Aorta (tissue), 5 donors: ENCODE measurements around the gene ZNF793. TPM values are rescaled to one million over a fixed set of nuclear protein-coding genes. Genes with fewer than 3 reads are reported as not detected.

Experiments used
- ATAC-seq: fragments of 200-7000 bp; cut with Tn5 transposase; one replicate; pipeline ENCODE4 v1.9.1; 2022; ENCODE audit warnings: moderate library complexity; ENCODE audit not compliant: low FRiP score
- DNase-seq, 2 donors: peaks; one replicate each; pipeline ENCODE4 v3.0.0-alpha.2; 2020
- H3K27ac ChIP-seq, 2 donors: one replicate each; pipeline ENCODE4 v1.5.1; 2013; ENCODE audit warnings: low read length in 2 of 2, mild to moderate bottlenecking in 2 of 2, moderate library complexity in 2 of 2, control low read depth in 1 of 2, inconsistent platforms in 1 of 2, low read depth in 1 of 2
- H3K27me3 ChIP-seq, 2 donors: one replicate each; pipeline ENCODE4 v1.6.1; 2013; ENCODE audit warnings: control low read depth in 1 of 2, low read length in 1 of 2, mild to moderate bottlenecking in 1 of 2, moderate library complexity in 1 of 2; ENCODE audit not compliant: insufficient read depth in 2 of 2, control insufficient read depth in 1 of 2
- H3K36me3 ChIP-seq, 2 donors: one replicate each; pipeline ENCODE4 v1.6.1; 2013; ENCODE audit warnings: control low read depth in 1 of 2, low read length in 1 of 2, mild to moderate bottlenecking in 1 of 2; ENCODE audit not compliant: insufficient read depth in 2 of 2, control insufficient read depth in 1 of 2
- H3K4me1 ChIP-seq, 2 donors: one replicate each; pipeline ENCODE4 v1.6.1; 2013; ENCODE audit warnings: low read length in 2 of 2, control low read depth in 1 of 2, mild to moderate bottlenecking in 1 of 2, moderate library complexity in 1 of 2; ENCODE audit not compliant: insufficient read depth in 2 of 2, control insufficient read depth in 1 of 2
- H3K4me3 ChIP-seq, 2 donors: one replicate each; pipeline ENCODE4 v1.5.1; 2013; ENCODE audit warnings: low read length in 2 of 2, control low read depth in 1 of 2, mild to moderate bottlenecking in 1 of 2
- H3K9me3 ChIP-seq: one replicate; pipeline ENCODE4 v1.6.1; 2013; ENCODE audit warnings: mild to moderate bottlenecking, low read length; ENCODE audit not compliant: control insufficient read depth
- WGBS, 2 donors: extraction: QIAGEN DNeasy Blood & Tissue Kit; methylation state at CpG; one replicate each; pipeline ENCODE4 v1.1.7; 2013; 5-methylcytosine and 5-hydroxymethylcytosine counted together
- intact Hi-C, 2 donors: fragments of 100-400 bp; cut with DNase I; formaldehyde crosslinking; loops; one replicate each; pipeline versions ENCODE4 v1.14.2 to v1.15.0; 2022
- polyA plus RNA-seq, 2 donors: library from polyadenylated mRNA; stranded (reverse); fragments of 200-250 nt; gene quantifications; one replicate each; pipeline ENCODE4 v1.2.3, GENCODE V29; 2013
- total RNA-seq, 2 donors: library from RNA; stranded (reverse); fragmentation: NEBNext Ultra II Directional; extraction: Animal tissue kit (Norgen Biotek cat#: 25700); gene quantifications; one replicate each; pipeline ENCODE4 v1.2.1, GENCODE V29; 2021
- donor health status: healthy with polysubstance abuse.
- donor health status: Bipolar disorder and iron deficiency.
- donor health status: DM: no; HTN: no; CAD: no.
- donor health status: DM: no; HTN: no; CAD: no.
- donor health status: DM: yes; HTN: yes; CAD: no.

Gene ZNF793
- total and polyA plus RNA-seq, 4 donors = 0.63 to 8.3 (median 7.4) TPM

- 2 to 5% methylated on average over 61 to 65 of the region's 65 CpGs for WGBS, 2 donors
- no peak for ATAC-seq
Measured at GRCh38 chr19:37551129-37551993, 44.6 kb downstream of the ZNF793 start.

GRCh38 chr19:37563518-37563917 lies 56.8 kb downstream of the ZNF793 start:
- DNase-seq = no peak
- Histone ChIP-seq H3K4me1 (no peaks in the 10 kb centered on the region), H3K9me3 (peaks cover 22% of the 10 kb centered on the region), H3K27me3 (no peaks in the 10 kb centered on the region), H3K4me3 (no peak overlapping the region), H3K27ac (no peak overlapping the region), H3K36me3 (peaks cover 10 to 26% of the 10 kb centered on the region in 2 donors)
- intact Hi-C loops = no loop called here
- no peak for ATAC-seq
- 95 to 99% methylated on average over 3 of the region's 3 CpGs for WGBS, 2 donors

More at GRCh38 chr19:37551129-37551993, 44.6 kb downstream of the ZNF793 start:
- peaks cover 0 to 2% of the 10 kb centered on the region in 2 donors for H3K36me3 ChIP-seq
- no peaks in the 10 kb centered on the region for H3K27me3 ChIP-seq
- intact Hi-C loops = no loop called here
- H3K9me3 ChIP-seq = peaks cover 45% of the 10 kb centered on the region
- H3K27ac ChIP-seq = no peak overlapping the region
- no peaks in the 10 kb centered on the region for H3K4me1 ChIP-seq
- H3K4me3 ChIP-seq = no peak overlapping the region
- no peak for DNase-seq

GRCh38 chr19:37564624-37565369 lies 58.1 kb downstream of the ZNF793 start:
- H3K9me3 ChIP-seq = peaks cover 25% of the 10 kb centered on the region
- DNase-seq = no peak
- no peak overlapping the region for H3K4me3 ChIP-seq

GRCh38 chr19:37565370-37565669 lies 58.6 kb downstream of the ZNF793 start:
- Histone ChIP-seq H3K9me3 (peaks cover 27% of the 10 kb centered on the region), H3K4me3 (no peak overlapping the region), H3K4me1 (no peaks in the 10 kb centered on the region), H3K36me3 (peaks cover 7 to 22% of the 10 kb centered on the region in 2 donors), H3K27ac (no peak overlapping the region), H3K27me3 (no peaks in the 10 kb centered on the region)
- DNase-seq (no peak), ATAC-seq (no peak)
- intact Hi-C loops = no loop called here

More at GRCh38 chr19:37564624-37565369, 58.1 kb downstream of the ZNF793 start:
- intact Hi-C loops = no loop called here
- no peaks in the 10 kb centered on the region for H3K4me1 ChIP-seq
- ATAC-seq = no peak
- no peaks in the 10 kb centered on the region for H3K27me3 ChIP-seq
- H3K27ac ChIP-seq = no peak overlapping the region
- peaks cover 6 to 22% of the 10 kb centered on the region in 2 donors for H3K36me3 ChIP-seq
- WGBS, 2 donors = 96 to 98% methylated on average over 7 of the region's 7 CpGs

- intact Hi-C loops = no loop called here
- peaks cover 6 to 7% of the 10 kb centered on the region in 2 donors for H3K36me3 ChIP-seq
Measured at GRCh38 chr19:37572203-37572602, 65.5 kb downstream of the ZNF793 start.

GRCh38 chr19:37583340-37583739 lies 76.6 kb downstream of the ZNF793 start:
- intact Hi-C loops = no loop called here
- no peak for ATAC-seq
- 55 to 65% methylated on average over 2 of the region's 2 CpGs for WGBS, 2 donors
- Histone ChIP-seq H3K4me1 (no peaks in the 10 kb centered on the region), H3K9me3 (peaks cover 39% of the 10 kb centered on the region), H3K27me3 (no peaks in the 10 kb centered on the region), H3K4me3 (no peak overlapping the region), H3K36me3 (peaks cover 27 to 34% of the 10 kb centered on the region in 2 donors), H3K27ac (no peak overlapping the region)
- no peak for DNase-seq

More at GRCh38 chr19:37572203-37572602, 65.5 kb downstream of the ZNF793 start:
- Histone ChIP-seq H3K4me3 (no peak overlapping the region), H3K27ac (no peak overlapping the region), H3K4me1 (no peaks in the 10 kb centered on the region), H3K27me3 (no peaks in the 10 kb centered on the region), H3K9me3 (peaks cover 23% of the 10 kb centered on the region)
- no peak for ATAC-seq
- no peak for DNase-seq

Other genes starting within 250 kb of the ZNF793 start
- gene ZNF527, start 135.8 kb upstream of the ZNF793 start, total RNA-seq = 1 to 10 TPM; 7.3 to 9.0 TPM
- gene ZNF527, start 135.8 kb upstream of the ZNF793 start, polyA plus RNA-seq = 1 to 10 TPM; 3.3 to 5.1 TPM
- gene ZNF569, start 39.5 kb upstream of the ZNF793 start, total RNA-seq = 1 to 10 TPM; 5.4 to 6.7 TPM
- 1 to 10 TPM; 3.1 to 4.7 TPM for gene ZNF569, start 39.5 kb upstream of the ZNF793 start, polyA plus RNA-seq
- 1 to 10 TPM; 6.0 to 8.8 TPM for gene ZNF570, start 37.6 kb upstream of the ZNF793 start, total RNA-seq
- 1 to 10 TPM; 3.2 to 4.9 TPM for gene ZNF570, start 37.6 kb upstream of the ZNF793 start, polyA plus RNA-seq
- gene ZNF571, start 87.9 kb downstream of the ZNF793 start, total RNA-seq = 1 to 10 TPM; 6.5 to 7.8 TPM
- 1 to 10 TPM; 1.0 to 2.2 TPM for gene ZNF571, start 87.9 kb downstream of the ZNF793 start, polyA plus RNA-seq
- 10 to 100 TPM in 1 of 2 donors, 1 to 10 TPM in 1; 6.6 to 10.2 TPM for gene ZNF540, start 87.9 kb downstream of the ZNF793 start, total RNA-seq
- gene ZNF540, start 87.9 kb downstream of the ZNF793 start, polyA plus RNA-seq = 10 to 100 TPM in 1 of 2 donors, 1 to 10 TPM in 1; 6.6 to 10.8 TPM
- 10 to 100 TPM; 11.8 to 15.7 TPM for gene ZFP30, start 148.5 kb downstream of the ZNF793 start, total RNA-seq
- 1 to 10 TPM; 1.9 to 4.7 TPM for gene ZFP30, start 148.5 kb downstream of the ZNF793 start, polyA plus RNA-seq
- gene ZNF607, start 212.8 kb downstream of the ZNF793 start, total RNA-seq = 1 to 10 TPM; 5.0 to 8.4 TPM
- 1 to 10 TPM in 1 of 2 donors, under 1 TPM in 1; 0.63 to 4.7 TPM for gene ZNF607, start 212.8 kb downstream of the ZNF793 start, polyA plus RNA-seq